Activated T-cell treated with anti-CD3 and anti-CD28 coated beads for 48 hours (primary cell): ENCODE data around the gene KCNH2.

Experiments
- DNase-seq: peaks from one replicate; pipeline ENCODE4 v3.0.0-alpha.2; 2020; ENCODE audit warnings: low read depth

Gene KCNH2

DNA sequence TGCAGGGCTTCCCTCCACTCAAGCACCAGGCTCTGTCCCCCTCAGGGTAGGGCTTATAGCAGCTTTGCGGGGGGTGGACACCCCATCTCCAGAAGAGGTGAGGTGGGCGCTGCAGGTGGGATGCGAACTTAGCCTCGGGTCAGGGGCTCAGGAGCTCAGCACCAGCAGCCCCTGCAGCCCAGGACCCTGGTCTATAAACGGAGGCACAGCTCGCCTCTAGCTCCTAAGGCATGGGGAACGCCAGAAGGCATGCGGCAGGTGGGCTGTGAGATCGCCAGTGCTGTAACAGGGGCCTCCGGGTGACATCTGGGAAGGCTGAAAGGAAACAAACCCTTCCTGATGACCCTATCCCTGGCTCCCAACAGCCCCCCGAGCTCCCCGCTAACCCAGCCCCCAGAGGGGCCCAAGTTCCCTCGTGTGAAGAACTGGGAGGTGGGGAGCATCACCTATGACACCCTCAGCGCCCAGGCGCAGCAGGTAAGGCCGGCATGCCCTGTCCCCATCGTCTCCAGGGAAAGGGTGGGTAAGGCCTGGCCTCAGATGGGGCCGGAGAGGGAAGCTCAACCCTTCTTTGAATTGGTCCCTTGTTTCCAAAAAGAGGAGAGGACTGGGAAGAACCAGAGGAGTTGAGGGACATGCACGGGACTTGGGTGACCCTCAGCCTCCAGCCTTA, 16.9 kb upstream of the KCNH2 start:
- DNase-seq, result no peak

DNA sequence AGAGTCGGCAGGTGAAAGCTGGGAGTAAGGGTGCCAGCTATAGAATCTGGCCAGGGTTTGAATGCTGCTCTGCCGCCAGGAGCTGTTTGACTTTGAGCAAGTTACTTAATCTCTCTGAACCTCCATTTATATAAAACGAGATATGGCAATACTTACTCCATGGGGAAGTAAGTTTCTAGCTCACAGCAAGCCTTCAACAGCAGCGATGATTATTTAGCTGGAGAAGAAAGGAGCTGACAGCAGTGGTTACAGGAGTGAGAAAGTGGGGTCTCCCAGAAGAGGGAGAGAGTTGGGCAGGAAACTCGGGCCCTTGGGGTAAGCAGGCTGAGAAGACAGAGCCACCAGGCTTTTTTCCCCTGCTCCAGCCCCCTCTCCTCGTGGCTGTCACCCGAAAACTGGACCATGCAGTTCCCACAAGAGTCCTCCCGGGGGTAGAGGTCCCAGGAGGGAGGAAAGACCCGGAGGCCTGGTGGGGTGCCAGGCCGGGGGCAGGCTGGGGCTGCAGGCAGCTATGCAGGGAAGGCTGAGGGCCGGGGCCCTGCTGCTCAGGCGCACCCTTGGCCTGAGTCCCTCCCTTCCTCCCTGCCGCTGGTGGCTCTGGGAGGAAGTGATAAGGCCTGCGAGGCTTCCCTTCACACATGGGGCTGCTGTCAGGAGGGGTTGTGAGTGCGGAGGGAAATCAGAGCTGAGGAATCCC, 16.2 kb upstream of the KCNH2 start:
- no peak for DNase-seq

DNA sequence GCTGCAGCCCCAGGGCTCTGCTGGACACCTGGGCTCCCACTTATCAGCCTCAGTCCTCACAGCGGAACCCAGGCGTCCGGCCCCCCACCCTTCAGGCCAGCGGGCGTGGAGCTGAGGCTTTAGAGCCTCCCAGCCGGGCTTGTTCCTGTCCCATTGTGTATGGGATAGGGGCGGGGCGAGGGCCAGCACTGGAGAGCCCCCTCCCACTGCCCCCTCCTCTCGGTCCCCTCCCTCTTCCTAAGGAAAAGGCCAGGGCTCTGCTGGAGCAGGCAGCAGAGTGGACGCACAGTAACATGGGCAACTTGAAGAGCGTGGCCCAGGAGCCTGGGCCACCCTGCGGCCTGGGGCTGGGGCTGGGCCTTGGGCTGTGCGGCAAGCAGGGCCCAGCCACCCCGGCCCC, 15.4 kb upstream of the KCNH2 start:
- DNase-seq, result no peak

DNA sequence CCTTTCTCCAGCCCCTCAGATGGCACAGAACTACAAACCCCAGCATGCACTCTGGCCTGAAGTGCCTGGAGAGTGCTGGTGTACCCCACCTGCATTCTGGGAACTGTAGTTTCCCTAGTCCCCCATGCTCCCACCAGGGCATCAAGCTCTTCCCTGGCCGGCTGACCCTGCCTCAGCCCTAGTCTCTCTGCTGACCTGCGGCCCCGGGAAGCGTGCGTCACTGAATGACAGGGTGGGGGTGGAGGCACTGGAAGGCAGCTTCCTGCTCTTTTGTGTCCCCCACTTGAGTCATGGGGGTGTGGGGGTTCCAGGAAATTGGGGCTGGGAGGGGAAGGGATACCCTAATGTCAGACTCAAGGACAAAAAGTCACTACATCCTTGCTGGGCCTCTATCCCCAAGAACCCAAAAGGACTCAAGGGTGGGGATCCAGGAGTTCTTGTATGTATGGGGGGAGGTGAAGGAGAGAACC, 14.7 kb upstream of the KCNH2 start:
- DNase-seq, result no peak

DNA sequence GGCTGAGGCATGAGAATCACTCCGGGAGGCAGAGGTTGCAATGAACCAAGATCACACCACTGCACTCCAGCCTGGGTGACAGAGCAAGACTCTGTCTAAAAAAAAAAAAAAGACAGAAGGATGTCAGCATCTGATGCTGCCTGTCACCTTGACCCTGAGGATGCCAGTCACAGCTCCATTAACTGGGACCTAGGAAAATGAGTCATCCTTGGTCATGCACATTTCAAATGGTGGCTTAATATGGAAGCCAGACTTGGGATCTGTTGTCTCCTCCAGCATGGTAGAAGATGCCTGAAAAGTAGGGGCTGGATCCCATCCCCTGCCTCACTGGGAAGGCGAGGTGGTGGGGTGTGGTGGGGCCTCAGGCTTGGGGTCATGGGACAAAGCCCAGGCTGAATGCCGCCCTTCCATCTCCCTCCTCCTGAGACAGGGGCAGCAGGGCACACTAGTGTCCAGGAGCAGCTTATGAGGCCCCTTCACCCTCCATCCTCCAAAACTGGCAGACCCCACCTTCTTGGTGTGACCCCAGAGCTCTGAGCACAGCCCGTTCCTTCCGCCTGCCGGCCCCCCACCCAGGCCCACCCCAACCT, 14.0 kb upstream of the KCNH2 start:
- no peak for DNase-seq

DNA sequence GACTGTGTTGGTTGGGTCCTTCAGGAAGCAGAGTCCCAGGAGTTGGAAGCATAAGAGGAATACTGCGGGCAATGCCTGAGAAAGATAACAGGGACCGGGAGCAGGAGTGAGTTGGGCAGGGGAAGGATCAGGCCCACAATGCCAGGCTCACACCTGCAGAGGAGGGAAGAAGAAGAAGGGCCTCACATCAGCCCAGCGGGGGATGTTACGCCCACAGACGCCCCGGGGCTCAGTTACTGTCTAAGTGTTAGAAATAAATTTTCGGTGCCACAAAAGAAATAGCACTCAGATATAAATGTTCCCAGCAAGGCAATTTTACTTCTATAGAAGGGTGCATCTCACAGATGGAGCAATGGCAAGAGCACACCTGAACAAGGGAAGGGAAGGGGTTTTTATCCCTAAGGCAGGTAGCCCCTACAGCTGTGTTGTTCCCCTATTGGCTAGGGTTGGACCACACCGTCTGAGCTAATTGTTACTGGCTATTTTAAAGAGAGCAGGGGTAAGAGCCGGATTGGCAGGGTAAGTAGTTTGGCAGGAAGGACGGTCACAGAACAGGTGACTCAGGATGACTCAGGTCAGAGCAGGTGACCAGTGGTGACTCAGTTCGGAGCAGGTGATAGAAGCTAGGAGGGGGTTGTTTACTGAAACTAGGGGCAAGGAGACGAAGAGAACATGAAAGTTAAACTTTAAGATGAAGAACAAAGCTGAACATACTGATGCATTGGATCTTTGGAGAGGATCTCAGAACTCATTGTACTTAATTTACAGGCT, 12.5 kb upstream of the KCNH2 start, which contains the start of gene NOS3:
Gene NOS3, plus strand, starts transcription at position 602 of the 771 bp plus-strand sequence. CDS start 2,787 bp downstream, outside the sequence.
- no peak for DNase-seq

DNA sequence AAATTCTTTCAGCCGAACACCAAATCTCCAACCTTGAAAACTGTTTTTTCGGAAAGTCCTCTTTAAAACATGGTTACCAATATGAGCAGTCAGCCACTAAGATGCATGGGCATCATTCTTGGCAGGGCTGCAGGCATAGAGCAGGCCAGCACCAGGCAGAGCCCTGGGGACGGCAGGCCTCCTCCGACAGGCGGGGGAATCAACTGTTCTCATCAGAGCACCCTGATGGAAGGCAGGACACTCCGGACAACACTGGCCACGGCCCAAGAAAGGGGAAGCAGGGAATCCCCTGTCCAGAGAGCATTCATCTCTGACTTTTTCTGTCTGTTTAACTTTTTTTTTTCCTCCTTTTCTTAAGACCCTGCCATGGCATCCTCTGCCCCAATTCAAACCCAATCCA, 11.3 kb upstream of the KCNH2 start:
- DNase-seq, result no peak

DNA sequence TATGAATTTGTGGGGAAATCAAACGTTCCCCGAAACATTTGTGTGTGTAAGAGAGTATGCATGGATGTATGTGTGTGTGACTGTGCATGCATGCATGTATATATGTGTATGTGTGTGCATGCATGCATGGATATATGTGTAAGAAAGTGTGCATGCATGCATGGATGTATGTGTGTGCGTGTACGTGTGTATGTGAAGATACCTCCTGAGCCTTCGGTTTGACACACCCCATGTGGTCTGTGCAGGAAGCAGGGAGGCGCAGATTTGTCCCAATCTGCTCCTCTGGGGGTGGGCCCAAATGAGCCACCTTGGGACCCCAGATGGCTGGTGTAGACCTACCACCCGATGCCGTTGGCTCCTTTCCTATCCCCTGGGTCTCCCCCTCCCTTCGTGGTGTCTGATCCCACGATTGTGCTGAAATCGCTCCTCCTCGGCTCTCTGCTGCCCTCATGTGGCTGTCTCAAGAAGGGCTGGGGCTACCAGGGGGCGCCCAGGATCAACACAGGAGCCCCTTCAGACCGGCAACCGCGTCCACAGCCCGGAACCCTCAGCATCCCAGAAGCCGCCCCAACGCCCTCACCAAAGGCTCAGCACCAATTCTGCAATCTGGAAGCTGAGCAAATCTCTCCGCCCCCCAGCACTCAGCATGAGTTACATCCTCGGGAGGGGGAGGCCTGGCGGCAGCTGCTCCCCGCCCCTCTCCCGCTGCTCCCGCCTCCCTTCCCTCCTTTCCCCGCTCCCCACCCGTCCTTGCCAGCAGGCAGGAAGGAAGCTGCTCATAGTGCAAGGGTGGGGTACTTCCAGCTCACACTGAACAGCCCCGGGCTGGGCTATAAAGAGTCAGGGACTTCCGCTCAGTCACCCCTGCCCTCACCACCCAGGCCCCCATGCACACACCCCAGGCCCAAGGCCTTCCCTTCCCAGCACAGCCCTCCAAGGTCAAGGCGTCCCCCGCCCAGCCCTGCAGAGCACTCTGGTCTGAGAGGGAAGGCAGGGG, 10.4 kb upstream of the KCNH2 start:
- peak; percentile 63 for DNase-seq

DNA sequence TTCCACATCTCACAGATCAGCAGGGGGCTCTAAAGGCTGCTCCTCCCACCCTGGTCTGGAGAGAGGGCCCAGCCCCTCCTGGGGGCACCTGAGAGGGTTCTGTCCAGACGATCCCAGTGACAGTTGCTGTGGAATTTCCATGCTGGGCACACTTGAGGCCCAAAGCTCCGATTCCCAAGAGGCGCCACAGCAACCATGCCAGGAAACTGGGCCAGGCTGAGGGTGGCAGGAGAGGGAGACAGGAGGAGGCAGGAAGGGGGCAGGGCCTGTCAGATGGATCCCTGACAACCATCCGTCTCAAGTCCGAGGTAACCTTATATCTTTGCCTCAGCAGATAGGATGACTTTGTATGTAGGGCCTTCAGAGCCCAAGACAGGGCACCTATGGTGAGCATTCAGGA, 8.4 kb upstream of the KCNH2 start:
- no peak for DNase-seq

DNA sequence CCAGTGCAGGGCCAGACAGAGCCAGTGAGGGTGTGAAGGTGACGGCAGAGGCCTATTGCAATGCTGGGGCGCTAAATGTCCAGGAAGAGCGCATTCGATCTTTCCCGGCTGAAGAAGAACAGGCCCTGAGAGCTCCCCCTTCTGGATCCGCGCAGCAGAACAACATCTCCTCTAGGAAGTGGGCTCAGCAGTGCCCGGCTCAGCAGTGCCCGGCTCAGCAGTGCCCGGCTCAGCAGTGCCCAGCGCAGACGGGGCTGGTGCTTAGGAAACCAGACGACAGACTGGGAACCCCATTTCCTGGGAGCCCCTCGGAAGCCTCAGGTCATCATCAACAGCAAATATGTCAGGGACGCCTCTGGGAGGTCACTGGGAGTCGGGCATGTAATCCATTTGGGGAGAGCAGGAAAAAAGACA, 8.0 kb upstream of the KCNH2 start:
- peak; percentile 47 for DNase-seq

DNA sequence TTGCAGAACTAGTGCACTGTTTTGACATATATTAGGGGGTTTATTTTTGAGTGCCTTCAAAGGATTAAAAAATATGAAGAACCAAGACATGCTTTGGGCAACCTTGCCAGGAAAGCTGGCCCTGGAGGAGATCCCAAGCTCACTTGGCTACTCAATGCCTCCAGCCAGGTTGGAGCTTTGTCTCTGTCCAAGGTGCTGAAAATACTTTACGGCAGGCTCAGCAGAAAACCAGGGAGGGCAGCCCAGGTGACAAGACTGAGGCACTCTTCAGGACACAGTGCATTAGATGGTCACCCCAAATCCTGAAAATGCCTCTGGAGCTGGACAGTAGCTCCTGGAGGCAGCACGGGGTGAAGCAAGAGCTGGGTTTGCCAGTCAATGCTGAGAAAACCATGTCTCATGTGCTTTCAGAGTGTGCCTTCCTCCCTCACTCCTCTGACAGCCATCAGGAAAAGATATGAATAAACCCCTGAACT, 5.8 kb upstream of the KCNH2 start:
- no peak for DNase-seq

DNA sequence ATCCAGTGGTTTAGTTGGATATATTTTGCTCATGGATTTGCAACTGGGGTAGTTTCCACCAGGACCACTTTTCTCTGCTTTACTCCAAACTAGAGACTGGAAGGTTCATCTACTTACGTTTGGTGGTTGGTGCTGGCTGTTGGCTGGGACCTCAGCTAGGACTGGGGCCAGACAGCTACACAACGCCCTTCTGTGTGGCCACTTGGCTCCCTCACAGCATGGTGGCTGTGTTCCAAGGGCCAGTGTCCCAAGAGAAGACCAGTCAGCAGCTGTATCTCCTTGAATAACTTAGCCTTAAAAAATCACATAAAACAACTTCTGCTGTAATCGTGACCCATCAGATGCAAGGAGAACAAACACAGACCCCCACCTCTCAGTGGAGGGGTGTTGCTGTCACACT, 4.2 kb upstream of the KCNH2 start:
- no peak for DNase-seq

DNA sequence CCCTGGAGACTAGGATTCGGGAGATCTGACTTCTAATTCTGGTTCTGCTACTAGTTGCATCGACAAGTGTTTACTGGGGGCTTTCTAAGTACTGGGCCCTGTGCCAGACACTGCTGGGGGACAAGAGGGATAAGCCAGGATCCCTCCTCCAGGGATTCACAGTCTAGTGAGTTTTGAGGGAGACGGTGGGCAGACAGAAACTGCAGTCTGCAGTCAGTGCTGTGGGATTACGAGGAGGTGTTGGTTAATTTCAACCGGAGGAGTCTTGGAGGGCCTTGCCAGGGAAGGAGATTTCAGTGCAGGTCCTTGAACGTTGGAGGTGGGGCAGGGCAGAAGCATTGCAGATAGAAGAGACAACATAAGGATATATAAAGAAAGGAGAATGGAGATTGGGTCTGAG, 3.5 kb upstream of the KCNH2 start:
- no peak for DNase-seq

DNA sequence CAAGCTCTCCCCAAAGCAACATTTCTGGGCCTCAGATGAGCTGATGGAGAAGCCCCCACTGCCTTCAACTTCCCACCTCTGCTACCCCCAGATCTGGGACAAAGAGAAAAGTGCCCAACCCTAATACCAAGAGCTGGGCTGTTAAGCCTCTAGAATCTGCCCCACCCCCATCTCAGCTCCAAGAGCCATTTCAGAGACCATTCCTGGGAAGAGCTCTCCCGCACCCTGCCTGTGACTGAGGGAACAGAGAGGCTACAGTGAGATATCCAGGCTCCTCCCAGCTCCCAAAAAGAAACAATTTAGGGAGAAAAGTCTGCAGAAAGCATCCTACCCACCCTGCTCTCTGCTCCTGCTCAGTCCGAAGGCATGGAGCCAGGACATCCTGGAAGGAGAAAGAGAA, 2.5 kb upstream of the KCNH2 start:
- DNase-seq, result no peak

DNA sequence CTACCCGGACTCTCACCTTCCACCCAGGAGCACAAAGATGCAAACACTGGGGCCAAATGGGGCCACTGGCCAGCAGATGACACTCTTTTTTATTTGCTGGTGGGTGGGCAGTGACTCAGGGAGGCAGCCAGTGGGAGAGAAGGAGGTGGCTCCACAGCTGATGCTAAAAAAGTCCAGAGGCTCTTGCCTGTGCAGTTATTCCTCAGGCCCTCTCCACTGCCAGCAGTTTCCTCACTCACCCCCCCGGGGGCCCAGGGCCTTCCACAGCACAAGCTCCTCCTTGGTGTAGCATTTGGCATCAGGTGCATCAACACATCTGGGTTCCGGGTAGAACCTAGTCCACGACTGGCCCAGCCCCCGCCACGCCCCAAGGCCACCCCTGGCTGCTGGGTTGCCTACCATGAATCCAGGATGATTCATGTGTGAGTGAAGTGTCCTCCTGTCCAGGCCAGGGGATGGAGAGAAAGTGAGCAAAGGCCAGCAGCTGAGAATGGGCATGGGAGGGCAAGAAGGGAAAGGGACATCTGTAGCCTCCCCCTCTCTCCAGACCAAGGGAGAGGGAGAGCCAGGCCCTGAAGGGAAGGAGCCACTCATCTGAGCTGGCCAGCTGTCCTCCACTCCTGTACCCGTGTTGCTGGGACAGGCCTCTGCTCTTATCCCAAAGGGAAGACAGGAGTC, 1.7 kb upstream of the KCNH2 start:
- no peak for DNase-seq

DNA sequence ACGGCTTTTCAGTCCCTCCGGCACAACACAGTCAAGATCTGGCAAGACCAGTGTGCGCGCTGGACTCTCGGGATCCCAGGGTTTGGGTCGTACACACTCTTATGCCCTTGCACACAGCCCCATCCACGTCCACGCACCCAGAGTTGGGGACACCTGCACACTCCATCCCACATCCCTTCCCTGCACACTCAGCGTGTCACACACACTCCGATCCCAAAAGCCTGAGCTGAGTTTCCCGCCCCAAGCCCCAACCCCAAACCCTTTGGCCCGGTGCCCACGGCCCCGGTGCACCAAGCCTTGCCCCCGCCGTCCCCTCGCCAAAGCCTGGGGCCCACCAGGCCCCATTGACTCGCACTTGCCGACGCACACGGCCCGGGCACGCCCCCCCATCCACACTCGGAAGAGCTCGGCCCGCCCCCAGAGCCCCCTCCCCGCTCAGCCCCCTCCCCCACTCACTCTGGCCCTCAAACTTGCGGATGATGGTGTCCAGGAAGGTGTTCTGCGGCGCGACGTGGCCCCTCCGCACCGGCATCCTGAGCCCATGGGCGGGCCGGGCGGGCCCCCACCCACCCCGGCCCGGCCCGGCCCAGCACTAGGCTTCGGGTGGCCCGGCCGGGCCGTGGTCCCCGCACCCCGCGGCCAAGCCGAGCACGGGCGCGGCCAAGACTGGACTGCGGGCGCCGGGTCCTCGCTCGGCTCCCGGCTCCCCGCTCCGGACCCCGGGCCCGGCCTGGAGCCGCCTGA, 567 bp downstream of the KCNH2 start:
- DNase-seq, result no peak

DNA sequence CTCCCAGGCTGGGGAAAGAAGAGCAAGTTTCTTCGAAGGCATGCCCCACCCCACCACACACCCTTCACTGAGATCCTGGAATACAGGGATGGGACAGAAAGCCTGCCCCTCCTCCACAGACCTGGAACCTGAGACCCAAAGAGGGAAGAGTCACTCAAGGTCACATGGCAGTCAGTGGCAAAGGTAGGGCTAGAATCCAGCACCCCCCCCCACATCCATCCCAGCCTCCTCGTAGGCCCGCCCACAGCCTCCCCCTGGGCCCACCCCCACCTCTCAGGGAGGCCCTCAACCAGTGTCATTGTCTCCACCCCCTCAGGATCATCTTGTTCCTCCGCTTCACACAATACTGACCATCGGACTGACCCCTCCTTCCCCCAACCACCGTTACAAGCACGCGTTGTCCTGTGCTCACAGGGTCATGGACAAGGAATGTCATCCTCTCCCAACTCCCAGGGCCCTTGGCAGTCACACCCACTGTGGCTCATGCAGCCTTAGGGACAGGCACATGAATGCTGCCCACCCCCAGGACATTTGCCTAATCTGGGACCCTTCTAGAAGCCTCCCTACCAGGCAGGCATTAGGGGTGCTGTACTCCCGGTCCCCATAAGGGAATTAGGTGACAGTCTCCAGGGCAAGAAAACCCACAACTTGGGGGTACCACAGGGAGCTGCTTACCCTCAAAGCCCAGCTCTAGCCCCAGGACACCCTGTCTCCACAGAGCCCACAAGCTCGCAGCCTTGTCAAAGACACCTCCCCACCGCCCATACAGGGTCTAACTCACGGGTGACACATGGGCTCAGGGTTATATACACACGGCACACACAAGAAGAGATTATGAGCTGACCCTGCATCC, 1.4 kb downstream of the KCNH2 start:
- no peak for DNase-seq

DNA sequence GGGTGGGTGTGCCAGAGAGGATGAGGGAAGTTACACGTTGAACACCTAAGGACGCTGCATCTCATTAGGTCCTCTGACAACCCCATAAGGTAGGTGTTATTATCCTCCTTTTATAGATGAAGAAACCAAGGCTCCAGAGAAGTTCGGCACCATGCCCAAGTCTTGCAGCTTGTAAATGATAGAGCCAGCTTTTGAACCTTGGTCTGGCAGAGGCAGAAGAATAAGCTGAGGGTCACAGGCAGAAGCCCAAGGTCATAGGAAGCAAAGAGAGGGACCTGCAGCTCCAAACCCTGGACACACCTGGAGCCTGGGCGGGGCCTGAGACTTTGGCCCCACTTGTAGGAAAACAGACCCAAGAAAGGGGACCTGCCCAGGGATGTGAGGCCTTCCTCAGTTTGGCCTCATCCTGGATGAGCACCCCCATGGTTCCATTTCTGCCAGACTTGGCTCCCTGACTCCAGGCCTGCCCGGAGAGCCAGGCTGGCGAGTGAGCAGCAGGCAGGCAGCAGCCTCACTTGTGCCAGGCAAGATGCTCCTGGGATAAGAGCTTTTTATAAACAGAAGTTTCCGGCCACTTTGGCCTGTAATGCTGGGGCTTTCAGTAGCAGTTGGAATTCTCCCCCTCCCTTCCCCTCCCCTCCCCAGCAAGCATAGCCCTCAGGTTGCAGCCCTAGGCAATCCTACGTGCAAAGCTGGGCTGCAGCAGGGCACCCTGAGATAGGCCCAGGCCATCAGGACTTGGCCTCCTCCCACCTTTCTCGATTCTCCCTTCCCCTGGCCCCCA, 2.4 kb downstream of the KCNH2 start:
- DNase-seq, result no peak
